GM18507 (cell line): Measurements from ENCODE around the gene AIFM2.
"Not testable (repeated sequence)": the region's sequence is repeated elsewhere in the genome, so short reads cannot be mapped to it uniquely, and the experiment has no call there.

Experiments used
- DNase-seq: peaks from one replicate; pipeline ENCODE4 v3.0.0; 2011; ENCODE audit warnings: low read depth; ENCODE audit not compliant: insufficient read length; ENCODE audit errors: extremely low spot score
- FAIRE-seq: peaks from 2 replicates; lab custom pipeline; 2011; peaks lifted over from hg19 to GRCh38; lab: Jason Lieb, UNC

AIFM2 gene

GRCh38 chr10:70132098-70133029 is at the start of gene AIFM2:
AIFM2 (minus strand) TSS chr10:70132825; CDS start chr10:70124084, 8,741 bp downstream.
- peak; percentile 71 for FAIRE-seq
- peak; percentile 77 for DNase-seq

- FAIRE-seq, DNase-seq: not testable (repeated sequence)
Observed at GRCh38 chr10:70179209-70179608, 46.6 kb upstream of the AIFM2 start.

DNA sequence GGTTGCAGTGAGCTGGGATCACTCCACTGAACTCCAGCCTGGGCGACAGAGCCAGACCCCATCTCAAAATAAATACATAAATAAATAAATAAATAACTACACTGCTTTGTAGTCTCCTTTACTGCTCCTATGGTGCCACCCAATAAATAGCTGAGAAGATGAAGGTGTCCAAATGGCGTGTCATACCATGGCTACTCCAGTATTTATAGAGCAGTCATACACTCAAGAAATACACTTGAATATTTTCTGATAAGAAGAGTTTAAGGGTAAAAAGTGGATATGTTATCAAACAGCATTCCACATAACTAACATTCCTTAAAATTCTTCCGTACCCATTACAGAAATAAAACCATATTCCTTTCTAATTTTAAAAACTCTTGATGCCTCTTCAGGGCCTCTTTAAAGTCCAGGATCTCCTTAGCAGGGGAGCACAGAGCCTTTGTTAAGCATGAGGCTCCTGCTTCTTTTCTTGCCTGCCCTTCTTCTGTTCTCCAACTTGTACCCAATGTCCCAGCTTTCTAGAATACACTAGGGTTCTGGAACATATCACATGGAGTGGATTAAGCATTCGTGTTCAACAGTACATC is 45.6 kb upstream of the AIFM2 start:
- FAIRE-seq = no peak
- DNase-seq = no peak

DNA sequence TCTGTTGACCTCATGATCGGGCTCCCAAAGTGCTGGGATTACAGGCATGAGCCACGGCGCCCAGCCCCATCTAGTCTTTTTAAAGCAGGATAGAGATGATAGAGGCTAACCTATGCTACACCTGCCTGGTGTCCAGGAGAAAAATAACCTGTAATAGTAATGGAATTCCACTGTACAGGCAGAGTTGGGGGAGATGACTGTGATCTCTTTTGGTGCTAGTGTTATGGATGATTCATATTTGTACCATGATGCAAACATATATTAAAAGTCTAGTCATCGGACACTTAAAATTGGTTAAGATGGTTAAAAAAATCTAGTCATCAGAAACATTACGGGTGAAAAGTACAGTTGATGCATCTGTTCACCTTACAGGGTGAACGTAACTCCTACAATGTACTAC is 43.8 kb upstream of the AIFM2 start:
- DNase-seq (no peak), FAIRE-seq (no peak)

- no peak for DNase-seq
- FAIRE-seq = no peak
Observed at GRCh38 chr10:70175516-70175915, 42.9 kb upstream of the AIFM2 start.

DNA sequence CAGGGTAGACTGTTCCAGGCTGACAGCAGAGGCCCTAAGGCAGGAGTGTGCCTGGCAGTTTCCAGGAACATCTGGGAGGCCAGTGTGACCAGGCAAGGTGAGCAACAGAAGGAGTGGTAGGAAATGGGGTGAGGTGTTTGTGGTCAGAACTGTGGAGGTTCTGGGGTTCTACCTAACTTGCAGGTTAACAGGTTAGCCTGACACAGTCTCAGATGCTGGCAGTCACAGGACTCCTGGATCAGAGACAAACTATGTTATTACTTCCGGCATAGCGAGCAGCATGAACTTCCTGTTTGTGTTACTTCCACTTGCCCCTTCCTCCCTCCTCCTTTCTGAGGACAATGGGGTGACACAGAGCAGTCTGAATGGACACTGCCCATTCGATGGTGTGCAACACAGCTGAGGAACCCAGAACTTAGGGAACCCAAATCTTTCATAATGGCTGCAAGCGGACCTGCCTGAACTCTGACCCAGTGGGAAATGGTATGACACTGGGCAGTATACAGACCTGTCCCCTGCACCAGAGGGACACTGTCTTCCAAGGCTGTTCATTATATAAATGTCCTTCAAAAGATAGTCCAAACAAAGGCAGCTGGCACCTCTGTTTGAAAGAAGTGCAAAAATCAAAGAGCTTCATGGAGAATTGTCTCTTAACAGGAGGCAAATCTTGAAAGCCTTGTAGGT is 41.6 kb upstream of the AIFM2 start:
- peak; percentile 22 for DNase-seq
- FAIRE-seq = peak; percentile 65

DNA sequence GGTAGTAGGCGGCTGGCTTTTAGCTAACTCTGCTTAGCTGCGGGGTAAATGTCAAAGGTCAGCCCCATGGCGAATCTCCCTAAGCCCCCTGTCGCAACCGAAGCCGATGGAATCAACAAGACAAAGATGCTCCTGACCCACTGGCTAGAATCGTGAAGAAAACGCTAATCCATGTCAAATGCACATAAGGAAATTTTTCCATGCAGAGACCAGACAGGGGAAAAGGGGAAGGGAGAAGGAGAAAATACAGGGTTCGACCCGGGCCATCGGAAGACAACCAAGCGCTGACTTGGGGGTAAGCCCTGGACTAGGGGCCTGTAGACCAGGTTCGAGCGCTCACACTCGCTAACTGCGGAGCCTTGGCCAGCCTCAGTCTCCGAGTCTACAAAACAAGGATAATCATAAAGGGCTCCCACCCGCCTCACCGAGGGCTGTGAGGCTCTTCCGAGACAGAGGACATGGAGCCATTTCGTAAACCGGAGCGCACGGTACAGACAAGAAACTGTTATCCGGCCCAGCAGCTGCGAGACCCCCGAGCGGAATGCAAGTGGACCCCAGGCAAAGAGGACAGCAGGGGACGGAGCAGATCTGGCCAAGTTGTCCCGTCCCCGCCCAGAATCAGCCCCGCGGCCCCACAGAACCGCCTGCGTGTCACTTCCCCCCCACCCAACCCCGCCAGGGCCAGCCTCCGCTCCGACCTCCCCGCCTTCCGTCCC is 37.2 kb upstream of the AIFM2 start:
- FAIRE-seq (no peak), DNase-seq (no peak)

DNA sequence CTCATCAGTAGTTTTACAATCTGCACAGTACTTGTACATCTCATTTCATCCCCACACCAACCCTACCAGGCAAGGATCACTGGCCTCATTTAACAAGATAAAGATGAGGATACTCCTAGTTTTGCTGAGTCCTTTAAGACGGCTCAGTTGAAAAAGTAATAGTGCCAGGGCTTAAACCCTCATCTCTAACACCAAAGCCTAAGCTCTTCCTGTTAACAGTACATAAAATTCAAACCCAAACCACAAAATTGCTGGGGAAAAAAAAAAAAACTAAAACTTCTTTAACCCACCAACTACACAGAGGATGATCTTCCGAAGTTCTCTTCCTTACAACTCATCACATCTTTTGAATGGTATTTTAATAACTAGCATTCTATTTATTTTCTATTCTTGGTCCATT is 36.4 kb upstream of the AIFM2 start:
- no peak for DNase-seq

DNA sequence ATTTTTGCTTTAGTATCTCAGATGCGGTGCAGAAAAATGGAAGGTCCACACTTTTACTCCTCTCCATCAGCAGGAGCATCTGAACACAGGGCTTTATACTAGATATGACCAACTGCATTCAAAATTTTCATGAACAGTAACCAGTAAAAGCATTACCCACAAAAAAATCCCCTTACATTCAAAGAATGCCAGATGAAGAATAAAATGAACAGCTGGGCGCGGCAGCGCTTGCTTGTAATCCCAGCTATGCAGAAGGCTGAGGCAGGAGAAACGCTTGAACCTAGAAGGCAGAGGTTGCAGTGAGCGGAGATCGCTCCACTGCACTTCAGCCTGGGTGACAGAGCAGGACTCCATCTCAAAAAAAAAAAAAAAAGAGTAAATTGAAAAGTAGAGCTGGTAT is 34.6 kb upstream of the AIFM2 start:
- FAIRE-seq (no peak), DNase-seq (no peak)

More for the DNA sequence above, 36.4 kb upstream of the AIFM2 start:
- no peak for FAIRE-seq

DNA sequence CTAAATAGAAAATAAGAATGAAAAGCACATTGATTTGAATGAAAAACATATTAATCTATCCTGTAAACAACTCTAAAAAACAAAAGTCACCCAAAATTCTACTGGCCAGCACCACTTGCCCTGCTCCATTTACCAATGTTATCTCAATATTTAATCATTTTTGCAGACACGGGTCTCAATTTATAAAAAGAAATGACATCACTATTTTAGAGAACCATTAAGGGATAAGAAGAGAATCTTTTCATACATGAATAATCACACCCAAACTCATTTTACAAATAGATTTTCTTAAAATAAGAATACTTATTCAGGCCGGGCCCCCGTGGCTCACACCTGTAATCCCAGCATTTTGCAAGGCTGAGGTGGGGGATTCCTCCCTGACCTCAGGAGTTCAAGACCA is 33.8 kb upstream of the AIFM2 start:
- DNase-seq (no peak), FAIRE-seq (no peak)

GRCh38 chr10:70164163-70164562 is 31.5 kb upstream of the AIFM2 start:
- FAIRE-seq (no peak), DNase-seq (no peak)

GRCh38 chr10:70163448-70163847 is 30.8 kb upstream of the AIFM2 start:
- no peak for FAIRE-seq
- no peak for DNase-seq

DNA sequence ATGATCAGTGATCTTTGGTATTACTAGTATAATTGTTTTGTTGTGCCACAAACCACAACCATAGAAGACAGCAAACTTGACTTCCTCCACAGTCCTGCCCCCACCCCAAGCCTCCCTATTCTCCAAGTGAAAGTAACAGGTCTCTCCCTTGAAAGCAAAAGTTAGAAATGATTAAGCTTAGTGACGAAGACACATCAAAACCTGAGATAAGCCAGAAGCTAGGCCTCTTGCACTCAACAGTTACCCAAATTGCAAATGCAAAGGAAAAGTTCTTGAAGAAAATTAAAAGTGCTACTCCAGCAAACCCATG is 30.2 kb upstream of the AIFM2 start:
- FAIRE-seq (peak; percentile 83), DNase-seq (peak; percentile 58)

DNA sequence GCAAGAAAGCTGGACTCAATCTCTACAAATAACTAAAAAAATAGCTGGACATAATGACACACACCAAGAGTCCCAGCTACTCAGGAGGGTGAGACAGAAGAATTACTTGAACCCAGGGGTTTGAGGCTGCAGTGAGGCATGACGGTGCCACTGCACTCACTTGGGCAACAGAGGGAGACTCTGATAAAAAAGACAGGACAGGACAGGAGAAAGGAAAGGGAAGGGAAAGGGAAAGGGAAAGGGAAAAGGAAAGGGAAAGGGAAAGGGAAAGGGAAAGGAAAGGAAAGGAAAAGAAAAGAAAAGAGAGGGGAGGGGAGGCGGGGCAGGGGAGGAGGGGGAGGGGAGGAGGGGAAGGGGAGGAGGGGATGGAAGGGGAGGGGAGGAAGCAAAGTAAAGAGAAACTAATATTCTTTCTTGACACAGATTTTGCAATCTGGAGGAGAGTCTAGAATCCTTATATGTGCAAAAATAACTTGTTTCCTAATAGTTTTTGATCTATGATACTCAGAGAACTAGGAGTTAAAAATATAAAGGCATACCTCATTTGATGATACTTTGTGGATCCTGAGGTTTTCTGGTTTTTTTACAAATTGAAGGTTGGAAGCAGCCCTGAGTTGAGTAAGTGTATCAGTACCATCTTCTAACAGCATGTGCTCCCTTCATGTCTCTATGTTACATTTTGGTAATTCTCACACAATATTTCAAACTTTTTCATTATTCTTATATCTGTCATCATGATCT is 29.7 kb upstream of the AIFM2 start:
- DNase-seq = no peak
- FAIRE-seq = no peak

GRCh38 chr10:70160798-70161197 is 28.2 kb upstream of the AIFM2 start:
- FAIRE-seq (no peak), DNase-seq (no peak)

- FAIRE-seq, DNase-seq: not testable (repeated sequence)
Observed at GRCh38 chr10:70159366-70159765, 26.7 kb upstream of the AIFM2 start.

DNA sequence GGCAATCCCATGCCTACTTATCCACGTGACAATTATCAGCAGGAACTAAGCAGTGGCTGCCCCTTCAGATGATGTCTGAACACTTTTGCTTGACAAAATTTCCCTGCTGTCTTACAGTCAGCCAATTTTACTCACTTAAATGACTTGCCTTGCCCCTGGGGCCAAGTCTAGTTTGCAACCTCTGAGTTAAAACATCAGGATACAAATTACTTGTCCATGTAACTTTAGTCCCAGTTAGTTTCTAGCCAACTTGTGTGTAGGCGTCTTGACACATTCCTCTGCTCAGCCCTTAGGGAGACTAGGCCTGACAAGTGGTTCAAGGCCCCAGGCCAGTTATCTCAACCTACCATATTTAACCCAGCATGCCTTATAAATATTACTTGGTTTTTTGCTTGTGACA is 25.5 kb upstream of the AIFM2 start:
- DNase-seq (no peak), FAIRE-seq (no peak)

- FAIRE-seq (no peak), DNase-seq (no peak)
Observed at GRCh38 chr10:70155255-70155838, 22.7 kb upstream of the AIFM2 start.

- no peak for FAIRE-seq
- no peak for DNase-seq
Observed at GRCh38 chr10:70148516-70148915, 15.9 kb upstream of the AIFM2 start.
